UCSD-AML1 (cell line): ENCODE data around the gene ZDHHC11.
"Not testable (repeated sequence)": the region's sequence is repeated elsewhere in the genome, so short reads cannot be mapped to it uniquely, and the experiment has no call there.

Source experiments
- DNase-seq: peaks from one replicate; lab custom pipeline; 2025; ENCODE audit not compliant: unreplicated experiment; lab: John Stamatoyannopoulos, UW

Gene ZDHHC11

GRCh38 chr5:763998-764781 is 86.6 kb downstream of the ZDHHC11 start:
- no peak for DNase-seq

GRCh38 chr5:763397-763796 is 87.4 kb downstream of the ZDHHC11 start:
- DNase-seq: no peak

GRCh38 chr5:762996-763395 is 87.8 kb downstream of the ZDHHC11 start:
- not testable (repeated sequence) for DNase-seq

- no peak for DNase-seq
Observed at GRCh38 chr5:761854-762710, 88.7 kb downstream of the ZDHHC11 start.

GRCh38 chr5:761059-761771 is 89.6 kb downstream of the ZDHHC11 start:
- no peak for DNase-seq

- DNase-seq: no peak
Observed at GRCh38 chr5:760363-761058, 90.3 kb downstream of the ZDHHC11 start.

GRCh38 chr5:759781-760362 is 90.9 kb downstream of the ZDHHC11 start:
- DNase-seq: no peak

GRCh38 chr5:759111-759751 is 91.6 kb downstream of the ZDHHC11 start:
- no peak for DNase-seq

GRCh38 chr5:758698-759053 is 92.1 kb downstream of the ZDHHC11 start:
- no peak for DNase-seq

GRCh38 chr5:757931-758697 is 92.7 kb downstream of the ZDHHC11 start:
- no peak for DNase-seq

GRCh38 chr5:757346-757930 is 93.3 kb downstream of the ZDHHC11 start:
- DNase-seq: no peak

- no peak for DNase-seq
Observed at GRCh38 chr5:756865-757345, 93.9 kb downstream of the ZDHHC11 start.

- DNase-seq: no peak
Observed at GRCh38 chr5:756171-756570, 94.6 kb downstream of the ZDHHC11 start.

- DNase-seq: not testable (repeated sequence)
Observed at GRCh38 chr5:754143-754632, 96.6 kb downstream of the ZDHHC11 start.

- DNase-seq: not testable (repeated sequence)
Observed at GRCh38 chr5:753567-754142, 97.1 kb downstream of the ZDHHC11 start.

GRCh38 chr5:752532-753115 is 98.2 kb downstream of the ZDHHC11 start:
- not testable (repeated sequence) for DNase-seq

GRCh38 chr5:751992-752391 is 98.8 kb downstream of the ZDHHC11 start:
- DNase-seq: not testable (repeated sequence)

- no peak for DNase-seq
Observed at GRCh38 chr5:751496-751895, 99.3 kb downstream of the ZDHHC11 start.
